ENCODE results near the gene NRIP3. TPM values are rescaled to one million over a fixed set of nuclear protein-coding genes. Genes with fewer than 3 reads are reported as not detected.

The NRIP3 gene
- total RNA-seq, 2 experiments from 2014 or later = not detected

- intact Hi-C loops (cut with micrococcal nuclease; ENCODE audit: unreplicated experiment) = no loop called here
- CTCF ChIA-PET (ENCODE audit: unreplicated experiment) = interaction anchor here (0.6 kb wide), 1 partner anchor 28 kb away, joined by 3 read pairs; no protein-coding TSS in a partner anchor
- Histone ChIP-seq H3K79me2 (ENCODE audit: insufficient read depth, low read depth, low read length) (no peaks in the 10 kb centered on the region), H3K36me3 (ENCODE audit: insufficient read depth, low read length) (no peaks in the 10 kb centered on the region), H3K4me3 (ENCODE audit: low read depth, low read length, poor library complexity, severe bottlenecking) (no peak overlapping the region), H4K20me1 (ENCODE audit: insufficient read depth, low read length) (no peaks in the 10 kb centered on the region), H3K27ac (ENCODE audit: low read depth, low read length, poor library complexity, severe bottlenecking) (no peak overlapping the region), H3K4me2 (ENCODE audit: low read length) (no peak overlapping the region), H3K9me2 (ENCODE audit: insufficient read depth, low read length) (no peaks in the 10 kb centered on the region), H3K9me3 (ENCODE audit: low read length) (no peaks in the 10 kb centered on the region), H3K4me1 (ENCODE audit: insufficient read depth, low read length, poor library complexity, severe bottlenecking) (no peaks in the 10 kb centered on the region), H2AFZ (ENCODE audit: low read length) (no peak overlapping the region)
- POLR2A ChIA-PET = interaction anchor here (1.0 kb wide), 1 partner anchor 25 kb away, joined by 7 read pairs; no protein-coding TSS in a partner anchor
- no peak for DNase-seq (ENCODE audit: low spot score)
- BruUV-seq (replicated peaks) = no TSS peak
- TF ChIP-seq EZH2phosphoT487 (IDR thresholded peaks at IDR 0.05; ENCODE audit: borderline replicate concordance, low read depth, low read length) = no peak
Measured at GRCh38 chr11:8934742-8935488, 68.9 kb downstream of the NRIP3 start.

- DNase-seq (ENCODE audit: low spot score) = no peak
- no peaks in the 10 kb centered on the region for H3K79me2 ChIP-seq (ENCODE audit: insufficient read depth, low read depth, low read length)
- BruUV-seq (replicated peaks) = no TSS peak
- no peak overlapping the region for H3K4me2 ChIP-seq (ENCODE audit: low read length)
- H2AFZ ChIP-seq (ENCODE audit: low read length) = no peak overlapping the region
- no peak overlapping the region for H3K27ac ChIP-seq (ENCODE audit: low read depth, low read length, poor library complexity, severe bottlenecking)
- H3K4me1 ChIP-seq (ENCODE audit: insufficient read depth, low read length, poor library complexity, severe bottlenecking) = no peaks in the 10 kb centered on the region
- TF ChIP-seq EZH2phosphoT487 (IDR thresholded peaks at IDR 0.05; ENCODE audit: borderline replicate concordance, low read depth, low read length) (no peak), CTCF (conservative IDR thresholded peaks at IDR 0.05; ENCODE audit: low read length) (no peak)
- H3K36me3 ChIP-seq (ENCODE audit: insufficient read depth, low read length) = no peaks in the 10 kb centered on the region
- H4K20me1 ChIP-seq (ENCODE audit: insufficient read depth, low read length) = no peaks in the 10 kb centered on the region
- ChIA-PET POLR2A (interaction anchor here (0.5 kb wide), 1 partner anchor 958 kb away, joined by 3 read pairs; no protein-coding TSS in a partner anchor), CTCF (ENCODE audit: unreplicated experiment) (no interaction called here)
- intact Hi-C loops (cut with micrococcal nuclease; ENCODE audit: unreplicated experiment) = no loop called here
- H3K9me2 ChIP-seq (ENCODE audit: insufficient read depth, low read length) = no peaks in the 10 kb centered on the region
- no peaks in the 10 kb centered on the region for H3K9me3 ChIP-seq (ENCODE audit: low read length)
- no peak overlapping the region for H3K4me3 ChIP-seq (ENCODE audit: low read depth, low read length, poor library complexity, severe bottlenecking)
Measured at GRCh38 chr11:8933931-8934330, 69.9 kb downstream of the NRIP3 start.

- Histone ChIP-seq H3K27ac (ENCODE audit: low read depth, low read length, poor library complexity, severe bottlenecking) (no peak within 1 kb of the TSS), H4K20me1 (ENCODE audit: insufficient read depth, low read length) (no peaks in the 10 kb centered on the region), H3K9me2 (ENCODE audit: insufficient read depth, low read length) (no peaks in the 10 kb centered on the region), H3K9me3 (ENCODE audit: low read length) (no peaks in the 10 kb centered on the region), H3K4me3 (ENCODE audit: low read depth, low read length, poor library complexity, severe bottlenecking) (no peak within 1 kb of the TSS), H2AFZ (ENCODE audit: low read length) (no peak within 1 kb of the TSS), H3K4me2 (ENCODE audit: low read length) (no peak within 1 kb of the TSS), H3K79me2 (ENCODE audit: insufficient read depth, low read depth, low read length) (no peaks in the 10 kb centered on the region), H3K36me3 (ENCODE audit: insufficient read depth, low read length) (no peaks in the 10 kb centered on the region), H3K4me1 (ENCODE audit: insufficient read depth, low read length, poor library complexity, severe bottlenecking) (no peaks in the 10 kb centered on the region)
- DNase-seq (ENCODE audit: low spot score) = no peak
- TF ChIP-seq EZH2phosphoT487 (IDR thresholded peaks at IDR 0.05; ENCODE audit: borderline replicate concordance, low read depth, low read length) = no peak
- TF ChIP-seq CTCF (conservative IDR thresholded peaks at IDR 0.05; ENCODE audit: low read length) = no peak
- intact Hi-C loops (cut with micrococcal nuclease; ENCODE audit: unreplicated experiment) = no loop called here
- POLR2A ChIA-PET = no interaction called here
- no TSS peak for BruUV-seq (replicated peaks)
- CTCF ChIA-PET (ENCODE audit: unreplicated experiment) = no interaction called here
Measured at GRCh38 chr11:8932564-8933180, 71.1 kb downstream of the NRIP3 start, which contains the start of gene C11orf16. TSS of gene C11orf16 (minus strand) at chr11:8932947. CDS start at chr11:8932308, 639 bp downstream.

Small RNA genes lying within 50 kb of the gene (small RNA-seq; reads per million reads assigned to genes)
- not detected for gene RF00019

Other genes starting within 250 kb of the NRIP3 start
- 16.9 and 25.2 TPM in 2 replicates for gene AKIP1, start 92.8 kb downstream of the NRIP3 start, total RNA-seq (2014; rRNA removed; shearing (Covaris generic))
- gene AKIP1, start 92.8 kb downstream of the NRIP3 start, total RNA-seq (2022) = 28.2 and 28.3 TPM in 2 replicates
- gene C11orf16, start 71.1 kb downstream of the NRIP3 start, total RNA-seq (2014; rRNA removed; shearing (Covaris generic)) = not detected in 2 replicates
- not detected in 2 replicates for gene C11orf16, start 71.1 kb downstream of the NRIP3 start, total RNA-seq (2022)
- not detected in 2 replicates for gene ASCL3, start 61.0 kb downstream of the NRIP3 start, total RNA-seq (2014; rRNA removed; shearing (Covaris generic))
- gene ASCL3, start 61.0 kb downstream of the NRIP3 start, total RNA-seq (2022) = not detected in 2 replicates
- gene TMEM9B, start 39.6 kb downstream of the NRIP3 start, total RNA-seq (2014; rRNA removed; shearing (Covaris generic)) = 8.5 and 13.4 TPM in 2 replicates
- 13.0 and 14.8 TPM in 2 replicates for gene TMEM9B, start 39.6 kb downstream of the NRIP3 start, total RNA-seq (2022)
- not detected in 2 replicates for gene SCUBE2, start 87.6 kb upstream of the NRIP3 start, total RNA-seq (2014; rRNA removed; shearing (Covaris generic))
- gene SCUBE2, start 87.6 kb upstream of the NRIP3 start, total RNA-seq (2022) = not detected in 2 replicates